Measurements from ENCODE around the gene PSEN1. TPM values are rescaled to one million over a fixed set of nuclear protein-coding genes. Genes with fewer than 3 reads are reported as not detected.
"Not testable (repeated sequence)": the region's sequence is repeated elsewhere in the genome, so short reads cannot be mapped to it uniquely, and the experiment has no call there.

The PSEN1 gene
- total RNA-seq, 1 donor, result 45.4 TPM

GRCh38 chr14:73143003-73143402 is 6.7 kb downstream of the PSEN1 start:
- Histone ChIP-seq H3K4me1 (ENCODE audit: insufficient read depth, low read length) (peaks cover 20% of the 10 kb centered on the region), H3K9me3 (ENCODE audit: low read depth, low read length) (no peaks in the 10 kb centered on the region), H3K4me3 (ENCODE audit: low read length) (no peak overlapping the region), H3K27me3 (ENCODE audit: insufficient read depth, low read length) (no peaks in the 10 kb centered on the region)

- no peak overlapping the region for H3K4me3 ChIP-seq (ENCODE audit: low read length)
- H3K9me3 ChIP-seq (ENCODE audit: low read depth, low read length), result no peaks in the 10 kb centered on the region
- H3K27me3 ChIP-seq (ENCODE audit: insufficient read depth, low read length), result no peaks in the 10 kb centered on the region
- peaks cover 16% of the 10 kb centered on the region for H3K4me1 ChIP-seq (ENCODE audit: insufficient read depth, low read length)
Measured at GRCh38 chr14:73143617-73144016, 7.3 kb downstream of the PSEN1 start.

GRCh38 chr14:73145371-73145770 is 9.1 kb downstream of the PSEN1 start:
- no peaks in the 10 kb centered on the region for H3K9me3 ChIP-seq (ENCODE audit: low read depth, low read length)

GRCh38 chr14:73146111-73146510 is 9.8 kb downstream of the PSEN1 start:
- Histone ChIP-seq H3K4me1 (ENCODE audit: insufficient read depth, low read length) (peaks cover 8% of the 10 kb centered on the region), H3K27me3 (ENCODE audit: insufficient read depth, low read length) (no peaks in the 10 kb centered on the region), H3K4me3 (ENCODE audit: low read length) (no peak overlapping the region), H3K9me3 (ENCODE audit: low read depth, low read length) (no peaks in the 10 kb centered on the region)

More at GRCh38 chr14:73145371-73145770, 9.1 kb downstream of the PSEN1 start:
- H3K4me1 ChIP-seq (ENCODE audit: insufficient read depth, low read length), result peaks cover 8% of the 10 kb centered on the region
- no peaks in the 10 kb centered on the region for H3K27me3 ChIP-seq (ENCODE audit: insufficient read depth, low read length)
- no peak overlapping the region for H3K4me3 ChIP-seq (ENCODE audit: low read length)

- Histone ChIP-seq H3K27me3 (ENCODE audit: insufficient read depth, low read length) (no peaks in the 10 kb centered on the region), H3K4me1 (ENCODE audit: insufficient read depth, low read length) (no peaks in the 10 kb centered on the region), H3K4me3 (ENCODE audit: low read length) (no peak overlapping the region), H3K9me3 (ENCODE audit: low read depth, low read length) (no peaks in the 10 kb centered on the region)
Measured at GRCh38 chr14:73149753-73150152, 13.4 kb downstream of the PSEN1 start.

- no peaks in the 10 kb centered on the region for H3K9me3 ChIP-seq (ENCODE audit: low read depth, low read length)
- H3K27me3 ChIP-seq (ENCODE audit: insufficient read depth, low read length), result no peaks in the 10 kb centered on the region
- H3K4me3 ChIP-seq (ENCODE audit: low read length), result no peak overlapping the region
- H3K4me1 ChIP-seq (ENCODE audit: insufficient read depth, low read length), result no peaks in the 10 kb centered on the region
Measured at GRCh38 chr14:73153272-73153671, 17.0 kb downstream of the PSEN1 start.

GRCh38 chr14:73162251-73162650 is 25.9 kb downstream of the PSEN1 start:
- no peak overlapping the region for H3K4me3 ChIP-seq (ENCODE audit: low read length)
- H3K9me3 ChIP-seq (ENCODE audit: low read depth, low read length), result no peaks in the 10 kb centered on the region
- H3K27me3 ChIP-seq (ENCODE audit: insufficient read depth, low read length), result no peaks in the 10 kb centered on the region
- H3K4me1 ChIP-seq (ENCODE audit: insufficient read depth, low read length), result no peaks in the 10 kb centered on the region

- Histone ChIP-seq H3K9me3 (ENCODE audit: low read depth, low read length) (no peaks in the 10 kb centered on the region), H3K4me1 (ENCODE audit: insufficient read depth, low read length) (no peaks in the 10 kb centered on the region), H3K27me3 (ENCODE audit: insufficient read depth, low read length) (no peaks in the 10 kb centered on the region), H3K4me3 (ENCODE audit: low read length) (no peak overlapping the region)
Measured at GRCh38 chr14:73166399-73166798, 30.1 kb downstream of the PSEN1 start.

- Histone ChIP-seq H3K4me1 (ENCODE audit: insufficient read depth, low read length) (no peaks in the 10 kb centered on the region), H3K27me3 (ENCODE audit: insufficient read depth, low read length) (no peaks in the 10 kb centered on the region), H3K9me3 (ENCODE audit: low read depth, low read length) (no peaks in the 10 kb centered on the region)
Measured at GRCh38 chr14:73167727-73168126, 31.4 kb downstream of the PSEN1 start.

GRCh38 chr14:73168274-73168673 is 32.0 kb downstream of the PSEN1 start:
- Histone ChIP-seq H3K4me1 (ENCODE audit: insufficient read depth, low read length) (no peaks in the 10 kb centered on the region), H3K9me3 (ENCODE audit: low read depth, low read length) (no peaks in the 10 kb centered on the region), H3K27me3 (ENCODE audit: insufficient read depth, low read length) (no peaks in the 10 kb centered on the region), H3K4me3 (ENCODE audit: low read length) (no peak overlapping the region)

More at GRCh38 chr14:73167727-73168126, 31.4 kb downstream of the PSEN1 start:
- no peak overlapping the region for H3K4me3 ChIP-seq (ENCODE audit: low read length)

- H3K9me3 ChIP-seq (ENCODE audit: low read depth, low read length), result no peaks in the 10 kb centered on the region
- H3K4me1 ChIP-seq (ENCODE audit: insufficient read depth, low read length), result no peaks in the 10 kb centered on the region
- no peak overlapping the region for H3K4me3 ChIP-seq (ENCODE audit: low read length)
- H3K27me3 ChIP-seq (ENCODE audit: insufficient read depth, low read length), result no peaks in the 10 kb centered on the region
Measured at GRCh38 chr14:73168691-73169090, 32.4 kb downstream of the PSEN1 start.

GRCh38 chr14:73169855-73170254 is 33.5 kb downstream of the PSEN1 start:
- not testable (repeated sequence) for H3K9me3 ChIP-seq (ENCODE audit: low read depth, low read length); H3K4me1 ChIP-seq (ENCODE audit: insufficient read depth, low read length); H3K27me3 ChIP-seq (ENCODE audit: insufficient read depth, low read length); H3K4me3 ChIP-seq (ENCODE audit: low read length)

- H3K4me1 ChIP-seq (ENCODE audit: insufficient read depth, low read length), result no peaks in the 10 kb centered on the region
- no peaks in the 10 kb centered on the region for H3K9me3 ChIP-seq (ENCODE audit: low read depth, low read length)
- no peaks in the 10 kb centered on the region for H3K27me3 ChIP-seq (ENCODE audit: insufficient read depth, low read length)
- H3K4me3 ChIP-seq (ENCODE audit: low read length), result no peak overlapping the region
Measured at GRCh38 chr14:73170686-73171085, 34.4 kb downstream of the PSEN1 start.

- no peak overlapping the region for H3K4me3 ChIP-seq (ENCODE audit: low read length)
- H3K9me3 ChIP-seq (ENCODE audit: low read depth, low read length), result no peaks in the 10 kb centered on the region
- H3K4me1 ChIP-seq (ENCODE audit: insufficient read depth, low read length), result peaks cover 17% of the 10 kb centered on the region
- H3K27me3 ChIP-seq (ENCODE audit: insufficient read depth, low read length), result no peaks in the 10 kb centered on the region
Measured at GRCh38 chr14:73172500-73172899, 36.2 kb downstream of the PSEN1 start.

GRCh38 chr14:73173092-73173735 is 36.9 kb downstream of the PSEN1 start:
- no peaks in the 10 kb centered on the region for H3K27me3 ChIP-seq (ENCODE audit: insufficient read depth, low read length)
- peaks cover 17% of the 10 kb centered on the region for H3K4me1 ChIP-seq (ENCODE audit: insufficient read depth, low read length)
- no peaks in the 10 kb centered on the region for H3K9me3 ChIP-seq (ENCODE audit: low read depth, low read length)
- H3K4me3 ChIP-seq (ENCODE audit: low read length), result no peak overlapping the region

- Histone ChIP-seq H3K27me3 (ENCODE audit: insufficient read depth, low read length) (no peaks in the 10 kb centered on the region), H3K4me1 (ENCODE audit: insufficient read depth, low read length) (peaks cover 40% of the 10 kb centered on the region), H3K9me3 (ENCODE audit: low read depth, low read length) (no peaks in the 10 kb centered on the region), H3K4me3 (ENCODE audit: low read length) (no peak overlapping the region)
Measured at GRCh38 chr14:73176685-73177084, 40.4 kb downstream of the PSEN1 start.
